K562 (cell line): ENCODE measurements around the gene NFIL3. TPM values are rescaled to one million over a fixed set of nuclear protein-coding genes. Genes with fewer than 3 reads are reported as not detected.

ENCODE experiments used
- ARHGAP35 ChIP-seq: fragments of 450-650 bp; IDR thresholded peaks from 2 replicates; pipeline ENCODE4 v1.6.1; 2018; ENCODE audit not compliant: partially characterized antibody
- ATF7 ChIP-seq: fragments of 450-650 bp; IDR thresholded peaks from 2 replicates; pipeline ENCODE4 v1.7.1; 2014; ENCODE audit warnings: mild to moderate bottlenecking, moderate library complexity
- BCL6 ChIP-seq: fragments of 250-450 bp; sonication (Bioruptor Pico); IDR thresholded peaks from 2 replicates; pipeline ENCODE4 v1.4.0; 2020
- BMI1 ChIP-seq: fragments of 150-350 bp; IDR thresholded peaks from 2 replicates; pipeline ENCODE4 v1.6.1; 2014; ENCODE audit warnings: low read length
- ESRRB ChIP-seq: fragments of 250-450 bp; sonication (Bioruptor Pico); IDR thresholded peaks from 2 replicates; pipeline ENCODE4 v1.5.0; 2020; ENCODE audit warnings: mild to moderate bottlenecking, moderate library complexity, borderline replicate concordance
- ETS2 ChIP-seq: IDR thresholded peaks from 2 replicates; pipeline ENCODE4 v1.6.1; 2016; ENCODE audit warnings: borderline replicate concordance, missing genetic modification characterization, mild to moderate bottlenecking, moderate library complexity, missing compliant biosample characterization; ENCODE audit not compliant: poor library complexity, severe bottlenecking
- FOXP1 ChIP-seq: sonication (generic); formaldehyde crosslinking; IDR thresholded peaks from 2 replicates; pipeline ENCODE4 v1.8.0; 2022; ENCODE audit warnings: mild to moderate bottlenecking, missing genetic modification reagents
- HINFP ChIP-seq: fragments of 450-650 bp; conservative IDR thresholded peaks from 2 replicates; pipeline ENCODE4 v1.6.1; 2016; ENCODE audit warnings: missing genetic modification characterization, low read depth, mild to moderate bottlenecking, control low read depth, missing compliant biosample characterization
- IRF9 ChIP-seq: fragments of 450-650 bp; IDR thresholded peaks from 2 replicates; pipeline ENCODE4 v1.6.1; 2016; ENCODE audit warnings: missing biosample characterization, missing genetic modification characterization
- NCOA1 ChIP-seq: fragments of 450-650 bp; IDR thresholded peaks from 2 replicates; pipeline ENCODE4 v1.6.1; 2016; ENCODE audit warnings: low read depth
- NEUROD1 ChIP-seq: fragments of 150-350 bp; IDR thresholded peaks from 2 replicates; pipeline ENCODE4 v1.6.1; 2014; ENCODE audit warnings: borderline replicate concordance, low read length, low read depth; ENCODE audit not compliant: partially characterized antibody
- NR1H2 ChIP-seq: sonication (generic); formaldehyde crosslinking; IDR thresholded peaks from 2 replicates; pipeline ENCODE4 v1.4.0; 2020; ENCODE audit warnings: mild to moderate bottlenecking, missing genetic modification reagents
- PRPF4 ChIP-seq: fragments of 200-400 bp; formaldehyde crosslinking; IDR thresholded peaks from one replicate; pipeline ENCODE4 v1.6.1; 2017; ENCODE audit warnings: low read length, low read depth, mild to moderate bottlenecking; ENCODE audit not compliant: insufficient read depth, poor library complexity, severe bottlenecking
- RNF2 ChIP-seq: sonication (generic); IDR thresholded peaks from 2 replicates; pipeline ENCODE4 v1.6.1; 2016
- TEAD1 ChIP-seq, 2 experiments: fragments of 450-650 bp in 1 of 2; sonication (generic) in 1 of 2; formaldehyde crosslinking; IDR thresholded peaks; 2 replicates each; pipeline versions ENCODE4 v1.4.0 to v1.8.0; 2020 to 2022; ENCODE audit warnings: mild to moderate bottlenecking in 2 of 2, missing genetic modification reagents in 1 of 2
- THAP7 ChIP-seq: fragments of 250-450 bp; sonication (Bioruptor Pico); IDR thresholded peaks from 2 replicates; pipeline ENCODE4 v1.5.0; 2021
- XRCC5 ChIP-seq: fragments of 200-400 bp; formaldehyde crosslinking; IDR thresholded peaks from 2 replicates; pipeline ENCODE4 v1.6.1; 2017; ENCODE audit warnings: low read depth, mild to moderate bottlenecking, low read length
- ZFP91 ChIP-seq: sonication (generic); formaldehyde crosslinking; IDR thresholded peaks from 2 replicates; pipeline ENCODE4 v1.8.0; 2022; ENCODE audit warnings: mild to moderate bottlenecking, missing genetic modification reagents
- ZNF143 ChIP-seq: sonication (generic); formaldehyde crosslinking; IDR thresholded peaks from 2 replicates; pipeline ENCODE4 v1.9.0; 2022; ENCODE audit warnings: mild to moderate bottlenecking, missing genetic modification reagents
- ZNF280B ChIP-seq: fragments of 250-450 bp; sonication (Bioruptor Pico); IDR thresholded peaks from 2 replicates; pipeline ENCODE4 v1.5.1; 2021; ENCODE audit warnings: mild to moderate bottlenecking
- ZNF444 ChIP-seq: fragments of 250-450 bp; sonication (Bioruptor Pico); IDR thresholded peaks from 2 replicates; pipeline ENCODE4 v1.4.0; 2020; ENCODE audit warnings: mild to moderate bottlenecking, moderate library complexity
- ZNF551 ChIP-seq: fragments of 250-450 bp; sonication (Bioruptor Pico); IDR thresholded peaks from 2 replicates; pipeline ENCODE4 v1.5.0; 2021; ENCODE audit warnings: mild to moderate bottlenecking, moderate library complexity
- ZSCAN29 ChIP-seq: fragments of 450-650 bp; IDR thresholded peaks from 2 replicates; pipeline ENCODE4 v1.6.1; 2017
- polyA plus RNA-seq, 8 experiments: library from polyadenylated mRNA; depleted of rRNA in 4 of 8; stranded (reverse) in 5 of 8; unstranded in 3 of 8; fragments of >200 nt; fragmentation: Nextera tagmentation in 2 of 8; fragmentation: Illumina TruSeq in 1 of 8; extraction: Ambion mirVana in 2 of 8; extraction: Trizol in 1 of 8; gene quantifications; 2 replicates each; pipeline versions ENCODE4 v1.2.1 to v1.2.3, GENCODE V29; 2011 to 2014; ENCODE audit warnings: inconsistent platforms in 1 of 8, missing spikeins in 1 of 8
- total RNA-seq, 7 experiments: library from RNA; depleted of rRNA in 6 of 7; stranded (reverse); fragments of >200 nt in 6 of 7; fragmentation: Illumina TruSeq in 2 of 7; extraction: Trizol in 2 of 7; gene quantifications; 2 replicates each; pipeline versions ENCODE4 v1.2.1 to v1.2.3, GENCODE V29; 2011 to 2021; ENCODE audit warnings: low replicate concordance in 1 of 7

Gene NFIL3
- total and polyA plus RNA-seq, 9 of the 15 experiments (the other 6 are each of a cell fraction or from before 2014, with no cell fraction given): 3.2 to 16.1 (median 9.3) TPM

GRCh38 chr9:91424403-91425176 lies 958 bp upstream of the NFIL3 start (continued):
- TF ChIP-seq ZSCAN29: no peak
- TF ChIP-seq BMI1: no peak
- peak; percentile 82; the same call in 1 of the 2 replicates for TF ChIP-seq IRF9
- no peak for TF ChIP-seq ETS2
- no peak for TF ChIP-seq RNF2
- TF ChIP-seq THAP7 (CRISPR knock-in tag): no peak
- TF ChIP-seq XRCC5: 0 out of 2 replicates have a peak, but pooled peaks have one; percentile 14
- TF ChIP-seq NCOA1: 0 out of 2 replicates have a peak, but pooled peaks have one; percentile 45
- no peak for TF ChIP-seq PRPF4
- TF ChIP-seq NR1H2 (CRISPR knock-in tag): no peak
- no peak for TF ChIP-seq NEUROD1
- peak in 1 of 2 experiments; percentile 66; a peak in 1 of 4 replicates for TF ChIP-seq TEAD1 (CRISPR knock-in tag; IDR thresholded peaks at IDR 0.05)
- TF ChIP-seq BCL6 (CRISPR knock-in tag): no peak
- peak; percentile 78 for TF ChIP-seq ATF7
- TF ChIP-seq ARHGAP35: no peak
- 0 out of 2 replicates have a peak, but pooled peaks have one; percentile 10 for TF ChIP-seq ZNF143
- TF ChIP-seq ZNF551 (CRISPR knock-in tag): no peak
- no peak for TF ChIP-seq ZNF280B (CRISPR knock-in tag)
- TF ChIP-seq FOXP1 (CRISPR knock-in tag): peak; percentile 42; the same call in 1 of the 2 replicates
- TF ChIP-seq ESRRB (CRISPR knock-in tag): no peak
- no peak for TF ChIP-seq ZNF444 (CRISPR knock-in tag)
- TF ChIP-seq HINFP (tag): 0 out of 2 replicates have a peak, but pooled peaks have one; percentile 22
- no peak for TF ChIP-seq ZFP91
